NCI-H1048 (cell line): ENCODE data around the gene LIG3.
"Not testable (repeated sequence)": the region's sequence is repeated elsewhere in the genome, so short reads cannot be mapped to it uniquely, and the experiment has no call there.

ENCODE experiments used
- DNase-seq: peaks from one replicate; lab custom pipeline; 2025; lab: John Stamatoyannopoulos, UW

The LIG3 gene

GRCh38 chr17:35044181-35044580 is 63.9 kb downstream of the LIG3 start:
- no peak for DNase-seq

- DNase-seq = not testable (repeated sequence)
Measured at GRCh38 chr17:35045458-35045979, 65.2 kb downstream of the LIG3 start.

DNA sequence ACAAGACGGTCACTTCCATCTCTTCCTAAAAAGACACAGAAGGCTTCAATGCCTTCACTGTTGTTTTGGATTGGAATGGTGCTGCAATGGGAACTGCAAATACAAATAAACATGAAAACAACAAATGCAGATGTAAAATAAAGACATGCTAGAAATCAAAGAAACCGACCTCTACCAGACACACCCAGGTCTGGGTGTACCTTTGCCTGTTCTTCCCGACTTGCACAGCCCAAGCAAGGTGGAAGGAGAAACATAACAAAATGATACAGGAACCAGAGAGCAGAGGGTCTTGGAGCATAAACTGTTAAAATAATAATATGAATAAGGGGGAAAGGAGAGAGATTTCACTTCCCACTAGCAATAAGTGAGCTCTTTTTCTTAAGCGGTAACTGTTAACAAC is 65.9 kb downstream of the LIG3 start:
- DNase-seq = no peak

DNA sequence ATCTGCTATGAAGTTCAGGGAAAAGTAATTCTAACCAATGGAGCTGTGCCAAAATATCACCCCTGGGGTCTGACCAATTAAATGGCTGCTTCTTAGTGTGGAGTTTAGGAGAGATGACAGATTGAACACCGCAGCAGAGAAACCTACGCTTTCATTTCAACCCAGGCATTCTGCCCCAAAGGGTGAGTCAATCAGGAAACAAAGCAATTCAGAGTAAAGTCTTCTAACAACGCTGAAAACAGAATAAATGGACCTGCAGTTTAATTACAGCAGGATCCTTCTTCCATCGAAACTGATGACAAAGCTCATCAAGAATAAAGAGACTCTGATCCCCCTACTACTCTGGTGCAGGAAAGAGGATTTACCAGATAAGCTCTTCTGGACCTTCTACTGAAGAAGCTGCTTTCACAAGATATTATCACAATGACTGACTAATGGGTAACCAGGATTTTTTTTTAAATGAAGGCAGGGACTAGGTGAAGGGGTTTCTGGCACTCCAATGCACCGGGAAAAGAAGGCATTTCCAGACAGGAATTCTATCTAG is 66.5 kb downstream of the LIG3 start:
- no peak for DNase-seq

DNA sequence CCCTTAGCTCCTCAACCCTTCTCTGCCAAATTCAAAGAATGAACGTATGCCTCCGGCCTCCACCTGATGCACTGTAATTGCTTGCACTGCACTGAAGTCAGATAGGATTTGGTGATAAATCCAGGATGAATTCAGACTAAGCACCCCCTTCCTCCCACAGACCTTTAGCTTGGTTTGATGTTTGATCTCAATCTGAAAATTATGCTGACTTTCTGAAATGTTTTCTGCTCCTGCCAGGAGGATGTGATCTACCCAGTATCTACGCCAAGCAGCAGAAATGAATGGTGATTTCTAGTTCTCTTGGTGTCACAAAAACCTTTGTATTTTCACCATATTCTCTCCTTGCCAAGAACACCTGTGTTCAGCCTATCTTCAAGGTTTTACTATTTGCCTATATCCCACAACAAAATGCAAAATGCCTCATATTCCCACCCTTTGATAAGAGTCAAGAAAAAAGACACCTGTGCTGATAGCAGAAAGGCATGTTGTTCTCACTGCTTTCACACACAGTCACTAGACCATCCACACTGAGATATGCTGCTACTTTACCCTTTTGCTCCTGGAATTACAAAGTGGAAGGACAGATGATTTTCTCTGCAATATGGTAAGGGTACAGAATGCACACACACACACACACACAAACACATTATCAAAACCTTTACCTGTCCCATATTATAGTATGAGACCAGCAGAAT is 68.5 kb downstream of the LIG3 start:
- DNase-seq = no peak

GRCh38 chr17:35050170-35050569 is 69.9 kb downstream of the LIG3 start:
- no peak for DNase-seq

DNA sequence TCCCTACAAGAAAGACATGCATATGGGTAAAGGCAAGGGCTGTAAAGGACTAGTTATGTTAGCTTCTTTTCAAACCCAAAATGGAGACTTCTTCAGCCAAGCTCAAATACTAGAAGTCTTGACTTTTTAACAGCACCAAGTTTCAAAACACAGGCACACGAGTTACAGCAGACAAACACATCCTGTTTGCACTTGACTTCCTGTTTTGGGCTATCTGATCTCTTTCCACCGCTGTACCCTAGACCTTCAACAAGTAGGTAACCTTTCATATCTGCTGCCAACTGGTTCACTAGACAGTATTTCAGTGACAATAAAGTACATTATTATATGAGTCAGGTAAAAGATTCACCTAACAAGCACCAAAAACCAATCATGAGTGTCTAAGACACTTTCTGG is 70.9 kb downstream of the LIG3 start:
- no peak for DNase-seq

GRCh38 chr17:35051579-35052240 is 71.4 kb downstream of the LIG3 start:
- DNase-seq = no peak

GRCh38 chr17:35052241-35052610 is 71.9 kb downstream of the LIG3 start:
- no peak for DNase-seq

GRCh38 chr17:35052780-35053179 is 72.5 kb downstream of the LIG3 start:
- DNase-seq = no peak

DNA sequence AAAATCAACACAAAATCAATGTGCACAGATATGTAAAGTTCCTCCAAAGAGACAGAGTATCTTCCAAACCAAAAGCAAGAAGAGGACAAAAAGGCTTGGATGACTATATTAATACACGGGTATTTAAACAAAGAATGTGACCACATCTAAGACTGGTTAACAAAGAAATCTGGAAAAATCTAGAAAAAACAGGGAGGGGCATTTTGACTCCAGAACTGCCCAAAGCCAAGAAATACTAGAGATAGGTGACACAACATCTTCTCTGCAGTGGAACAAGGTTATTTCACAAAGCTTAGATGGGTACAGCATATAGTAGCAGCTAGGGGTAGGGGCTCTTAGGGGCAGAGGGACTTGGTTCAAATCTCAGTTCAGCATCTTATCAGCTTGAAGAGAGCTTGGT is 72.9 kb downstream of the LIG3 start:
- no peak for DNase-seq

DNA sequence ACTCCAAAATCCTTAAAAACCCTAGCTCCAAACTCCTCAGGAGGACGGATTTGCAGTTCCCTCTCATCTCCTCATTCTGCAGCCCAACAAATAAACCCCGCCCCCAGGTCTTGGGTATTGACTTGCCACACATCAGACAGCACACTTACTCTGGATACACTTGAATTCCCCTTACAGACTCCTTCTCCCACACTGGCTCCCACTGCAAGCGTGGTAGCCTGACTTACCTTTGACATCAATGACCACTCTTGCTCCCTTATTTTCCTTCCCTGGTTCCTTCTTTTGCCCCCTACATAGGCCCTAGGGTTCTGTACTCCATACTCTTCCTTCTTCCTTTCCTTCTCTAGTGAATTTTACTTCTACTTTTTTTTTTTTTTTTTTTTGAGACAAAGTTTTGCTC is 75.7 kb downstream of the LIG3 start:
- no peak for DNase-seq

GRCh38 chr17:35057332-35057915 is 77.1 kb downstream of the LIG3 start:
- DNase-seq = no peak
